Measurements from ENCODE around the gene SPEF1. TPM values are rescaled to one million over a fixed set of nuclear protein-coding genes. Genes with fewer than 3 reads are reported as not detected.

SPEF1 gene
- total and polyA plus RNA-seq, 5 experiments from 2014 or later: 0.33 TPM; not detected in 4

DNA sequence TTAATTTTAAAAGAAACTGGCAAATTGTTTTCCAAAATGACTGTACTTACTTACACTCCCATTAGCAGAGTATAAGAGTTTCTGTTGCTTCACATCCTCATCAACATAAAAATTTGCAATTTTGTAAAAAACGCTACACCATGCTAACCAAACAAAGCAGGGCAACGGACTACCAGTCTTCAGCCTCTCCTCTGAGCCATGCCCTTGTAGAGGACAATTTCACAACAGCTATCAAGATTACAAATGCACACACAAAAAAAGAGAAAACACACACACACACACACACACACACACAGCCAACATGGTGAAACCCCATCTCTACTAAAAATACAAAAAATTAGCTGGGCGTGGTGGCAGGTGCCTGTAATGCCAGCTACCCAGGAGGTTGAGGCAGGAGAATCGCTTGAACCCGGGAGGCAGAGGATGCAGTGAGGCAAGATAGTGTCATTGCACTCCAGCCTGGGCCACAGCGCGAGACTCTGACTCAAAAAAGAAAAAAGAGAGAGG, 9.6 kb downstream of the SPEF1 start:
- Mint-ChIP-seq H3K4me3 (no peak overlapping the region), H3K27me3 (peaks cover 0 to 3% (median 0%) of the 10 kb centered on the region in 5 donors), H3K4me1 (peaks cover 9 to 21% (median 14%) of the 10 kb centered on the region in 4 donors), H3K36me3 (no peaks in the 10 kb centered on the region), H3K9me3 (no peaks in the 10 kb centered on the region), H3K27ac (no peak overlapping the region)
- POLR2A ChIA-PET: interaction anchor here (0.7 kb wide), 2 partner anchors 47 to 677 kb away, joined by 3 read pairs; no protein-coding TSS in a partner anchor
- no peak for DNase-seq
- ATAC-seq: no peak

DNA sequence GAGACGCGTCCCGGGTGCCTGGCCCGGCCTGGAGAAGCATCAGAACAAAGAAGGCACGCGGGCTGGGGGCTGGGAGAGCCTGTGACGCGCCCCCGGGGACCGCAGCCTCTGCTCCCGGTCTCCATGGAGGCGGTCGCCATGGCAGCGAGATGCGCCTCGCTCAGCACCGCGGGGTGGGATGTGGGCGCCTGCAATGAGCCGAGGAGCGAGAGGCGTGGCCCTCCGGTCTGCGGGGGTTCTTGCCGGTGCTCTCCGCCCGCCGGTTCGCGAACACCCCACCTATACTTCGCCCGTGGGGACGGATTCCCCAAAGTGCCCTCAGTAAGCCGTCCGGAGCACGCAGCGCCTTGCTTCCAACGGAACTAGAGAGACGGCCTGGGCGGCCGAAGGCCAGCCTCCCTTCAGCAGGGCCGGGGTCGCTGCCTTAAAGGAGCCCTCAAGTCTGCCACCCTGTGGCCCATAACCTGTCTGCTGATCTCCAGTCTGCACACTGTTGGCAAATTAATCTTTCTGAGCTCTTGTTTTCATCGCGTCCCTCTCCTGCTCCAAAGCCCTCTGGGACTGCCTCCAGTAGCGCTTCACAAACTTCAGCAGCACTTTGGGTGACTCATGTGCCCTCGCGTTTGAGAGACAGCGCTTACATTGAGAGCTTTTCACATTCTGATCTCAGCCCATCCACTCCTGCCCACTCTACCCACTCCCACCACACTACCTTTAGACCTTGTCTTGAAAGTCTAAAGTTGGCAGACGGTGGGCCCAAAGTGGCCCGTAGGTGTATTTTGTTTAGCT, 12.7 kb downstream of the SPEF1 start:
- H3K4me1 Mint-ChIP-seq: peaks cover 13 to 45% (median 35%) of the 10 kb centered on the region in 4 donors
- H3K4me3 Mint-ChIP-seq: peak overlapping the region; percentile 85 to 93 (median 90)
- ATAC-seq (peak; percentile 64 to 76), DNase-seq (peak; percentile 78 to 95 (median 90))
- peaks cover 0 to 3% (median 0%) of the 10 kb centered on the region in 5 donors for H3K27me3 Mint-ChIP-seq
- no peaks in the 10 kb centered on the region for H3K36me3 Mint-ChIP-seq
- H3K27ac Mint-ChIP-seq: peak overlapping the region; percentile 93 to 99 (median 98)
- H3K9me3 Mint-ChIP-seq: no peaks in the 10 kb centered on the region
- POLR2A ChIA-PET: interaction anchor here (0.7 to 2.7 kb wide), 17 partner anchors 10 to 1358 kb away, joined by 3 to 52 read pairs (median 5); partner anchors contain the start of genes AP5S1, CDS2, CENPB and PANK2

DNA sequence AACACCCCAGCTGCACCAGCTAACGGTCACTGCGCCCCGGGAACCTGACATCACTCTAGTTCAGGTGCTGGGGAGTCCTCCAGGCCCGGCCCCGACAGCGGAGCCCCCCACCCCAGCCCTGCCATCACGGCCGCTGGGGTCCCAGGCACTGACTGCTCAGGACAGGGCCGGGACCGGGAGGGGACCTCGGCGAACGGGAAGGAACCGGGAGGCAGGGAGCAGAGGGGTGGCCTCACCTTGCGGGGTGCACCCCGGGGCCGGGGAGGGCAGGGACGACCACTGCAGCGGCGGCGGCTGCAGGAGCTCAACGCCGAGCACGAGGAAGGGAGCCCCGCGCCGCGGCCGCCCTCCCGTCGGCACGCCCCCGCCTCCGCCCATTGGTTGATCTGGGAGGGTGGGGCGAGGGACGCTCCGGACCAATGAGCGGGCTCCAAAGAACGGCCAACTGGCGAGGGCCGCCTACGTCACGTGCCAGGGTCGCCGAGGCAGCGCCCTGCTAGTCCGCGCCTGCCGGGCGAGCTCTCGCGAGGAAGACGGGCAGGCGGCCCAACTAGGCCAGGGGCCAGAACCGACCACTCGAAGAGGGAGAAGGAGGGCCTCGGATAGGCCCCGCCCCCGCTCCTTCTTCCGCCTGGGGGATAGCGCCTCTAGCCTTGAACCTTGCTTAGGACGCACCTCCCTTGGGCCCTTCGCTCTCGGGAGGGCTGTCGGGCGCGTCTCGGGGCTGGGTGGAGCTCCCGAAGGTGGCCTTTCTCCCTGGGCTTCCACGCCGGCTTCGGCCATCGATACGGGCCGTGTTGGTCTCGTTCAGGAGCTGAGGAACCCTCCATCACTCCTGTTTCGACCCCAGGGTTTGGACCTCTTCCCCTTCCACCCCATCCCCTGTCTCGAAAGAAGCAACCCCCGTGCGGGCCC, 13.6 kb downstream of the SPEF1 start, which contains the start of gene ADISSP:
Gene ADISSP (minus strand): TSS at position 327 of the 915 bp plus-strand sequence. CDS start 7,653 bp downstream, outside the sequence.
- H3K4me3 Mint-ChIP-seq: peak within 1 kb of the TSS; percentile 85 to 93 (median 90)
- no peaks in the 10 kb centered on the region for H3K9me3 Mint-ChIP-seq
- POLR2A ChIA-PET: interaction anchor here (0.6 to 2.7 kb wide), 22 partner anchors 9 to 1359 kb away, joined by 3 to 52 read pairs (median 4); partner anchors contain the start of genes AP5S1, CDC25B, CDS2 and CENPB
- peaks cover 0 to 3% (median 0%) of the 10 kb centered on the region in 5 donors for H3K27me3 Mint-ChIP-seq
- no peaks in the 10 kb centered on the region for H3K36me3 Mint-ChIP-seq
- DNase-seq: peak; percentile 91 to 98 (median 95)
- peak within 1 kb of the TSS; percentile 93 to 99 (median 98) for H3K27ac Mint-ChIP-seq
- H3K4me1 Mint-ChIP-seq: peaks cover 13 to 45% (median 37%) of the 10 kb centered on the region in 4 donors
- peak; percentile 82 to 86 for ATAC-seq

DNA sequence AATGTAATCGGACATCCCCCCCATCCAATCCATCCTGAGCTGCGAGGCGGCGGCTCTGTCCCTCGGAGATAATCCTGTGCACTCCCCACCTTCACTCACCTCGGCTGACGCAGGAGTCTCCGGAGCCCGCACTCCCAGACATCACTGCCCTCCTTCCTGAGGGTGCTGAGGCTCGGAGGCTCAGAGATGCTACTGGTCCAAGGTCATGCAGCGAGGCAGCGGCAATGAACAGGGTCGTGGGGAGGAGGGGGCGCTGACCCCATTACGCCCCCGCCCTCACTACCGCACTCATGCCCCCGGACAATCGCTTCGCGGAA, 14.2 kb downstream of the SPEF1 start:
- POLR2A ChIA-PET: interaction anchor here (0.9 to 2.7 kb wide), 17 partner anchors 8 to 271 kb away, joined by 3 to 52 read pairs (median 5); partner anchors contain the start of genes AP5S1, CDC25B, CENPB and PANK2
- Mint-ChIP-seq H3K36me3 (peaks cover 0 to 2% (median 0%) of the 10 kb centered on the region in 3 donors), H3K4me1 (peaks cover 13 to 45% (median 38%) of the 10 kb centered on the region in 4 donors), H3K27ac (peak overlapping the region in 8 of 10 donors; percentile 40 to 90 (median 74)), H3K9me3 (no peaks in the 10 kb centered on the region), H3K4me3 (peak overlapping the region; percentile 83 to 93 (median 88)), H3K27me3 (no peaks in the 10 kb centered on the region)
- DNase-seq (peak in 1 of 10 donors; percentile 34), ATAC-seq (no peak)

DNA sequence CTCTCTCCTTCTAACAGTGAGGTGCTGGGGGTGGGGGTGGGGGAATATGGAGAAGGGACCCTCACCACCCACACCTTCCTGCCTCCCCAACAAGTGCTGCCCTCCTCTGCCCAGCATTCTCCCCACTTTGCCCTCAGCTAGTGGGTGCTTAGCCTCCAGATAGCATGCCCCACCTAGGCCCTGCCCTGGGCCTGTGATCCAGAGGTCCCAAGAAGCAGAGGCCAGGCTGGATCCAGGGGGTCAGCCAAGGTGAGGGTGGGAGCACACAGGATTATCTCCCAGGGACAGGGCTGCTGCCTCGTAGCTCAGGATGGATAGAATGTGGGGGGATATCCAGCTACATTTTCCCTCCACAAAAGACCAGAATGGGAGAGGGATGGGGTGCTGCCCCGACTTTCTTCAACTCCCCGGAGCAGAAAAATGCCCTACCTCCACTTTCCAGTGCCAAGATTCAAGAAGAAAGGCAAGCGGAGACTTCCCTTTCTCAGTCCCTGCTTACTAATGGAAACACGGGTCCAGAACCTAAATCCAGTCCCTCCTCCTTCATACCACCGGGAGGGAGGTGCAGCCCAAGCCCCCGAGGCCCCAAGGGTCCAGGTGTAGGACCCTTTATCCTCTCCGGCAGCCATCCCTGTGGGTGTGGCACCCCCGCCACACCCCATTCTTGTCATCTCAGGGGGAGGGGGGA, 14.7 kb downstream of the SPEF1 start:
- H3K4me1 Mint-ChIP-seq: peaks cover 13 to 45% (median 38%) of the 10 kb centered on the region in 4 donors
- H3K27me3 Mint-ChIP-seq: no peaks in the 10 kb centered on the region
- peaks cover 0 to 6% (median 0%) of the 10 kb centered on the region in 3 donors for H3K36me3 Mint-ChIP-seq
- no peak for ATAC-seq
- H3K4me3 Mint-ChIP-seq: peak overlapping the region; percentile 83 to 93 (median 88)
- DNase-seq: no peak
- H3K27ac Mint-ChIP-seq: peak overlapping the region in 6 of 10 donors; percentile 14 to 90 (median 74)
- POLR2A ChIA-PET: interaction anchor here (0.8 to 2.7 kb wide), 6 partner anchors 14 to 88 kb away, joined by 3 to 52 read pairs (median 18); partner anchors contain the start of genes AP5S1, CENPB and SPEF1
- H3K9me3 Mint-ChIP-seq: no peaks in the 10 kb centered on the region

DNA sequence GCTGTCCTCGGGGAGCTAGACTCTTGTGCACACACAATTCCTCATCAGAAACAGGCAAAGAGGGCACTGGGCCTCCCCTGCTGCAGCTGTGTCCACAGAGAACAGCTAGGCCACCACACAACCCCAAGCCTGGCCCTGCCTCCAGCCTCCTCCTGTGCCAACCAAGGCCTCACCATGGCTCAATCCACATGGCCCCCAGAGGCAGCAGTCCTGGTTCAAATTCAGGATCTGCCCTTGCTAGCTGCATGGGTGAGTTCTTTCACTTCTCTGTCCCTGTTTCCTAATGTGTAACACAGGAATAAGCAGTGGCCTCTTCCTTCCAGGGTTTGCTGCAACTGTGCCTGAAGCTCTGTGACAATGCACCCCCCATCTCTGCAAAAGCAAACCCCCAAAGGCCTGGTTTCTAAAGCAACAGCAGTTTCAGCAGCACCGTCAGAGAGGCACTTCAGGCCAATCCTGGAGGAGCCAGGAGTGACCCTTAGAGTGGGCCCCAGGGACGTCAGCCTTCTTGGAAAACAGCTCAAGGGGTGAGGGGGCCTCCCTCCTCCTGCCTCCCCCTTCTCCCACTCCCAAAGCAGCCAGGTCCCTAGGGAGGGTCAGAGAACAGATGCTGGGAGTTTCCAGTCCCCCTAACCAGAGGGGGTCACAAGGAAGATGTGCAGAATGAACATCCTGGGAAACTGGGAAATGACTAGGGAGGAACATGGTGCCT, 15.9 kb downstream of the SPEF1 start:
- Mint-ChIP-seq H3K27ac (peak overlapping the region in 3 of 10 donors; percentile 24 to 37 (median 30)), H3K4me3 (peak overlapping the region in 5 of 10 donors; percentile 15 to 92 (median 41)), H3K4me1 (peaks cover 16 to 45% (median 42%) of the 10 kb centered on the region in 4 donors), H3K27me3 (no peaks in the 10 kb centered on the region), H3K36me3 (peaks cover 0 to 10% (median 0%) of the 10 kb centered on the region in 3 donors), H3K9me3 (no peaks in the 10 kb centered on the region)
- ATAC-seq (no peak), DNase-seq (no peak)
- POLR2A ChIA-PET: interaction anchor here (0.8 kb wide), 2 partner anchors 15 to 322 kb away, joined by 5 to 6 read pairs; no protein-coding TSS in a partner anchor

DNA sequence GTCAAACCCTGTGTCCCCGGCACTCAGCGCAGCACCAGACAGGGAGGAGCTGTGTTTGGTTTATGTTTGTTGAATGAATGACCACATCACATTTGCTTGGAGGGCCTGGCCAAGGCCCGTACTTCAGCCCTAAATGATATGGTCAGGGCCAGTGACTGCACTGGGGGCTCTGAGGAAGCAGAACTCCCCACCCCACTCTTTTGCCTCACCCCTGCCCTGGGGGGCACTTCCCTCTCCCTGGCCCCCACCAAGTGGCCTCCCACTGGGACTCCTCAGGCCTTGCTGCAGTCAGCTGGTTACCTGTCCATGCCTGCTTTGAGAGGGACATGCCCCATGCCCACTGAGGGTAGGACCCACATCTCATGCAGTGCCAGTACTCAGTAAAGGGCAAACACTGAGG, 16.6 kb downstream of the SPEF1 start:
- Mint-ChIP-seq H3K36me3 (peaks cover 0 to 13% (median 0%) of the 10 kb centered on the region in 3 donors), H3K27ac (no peak overlapping the region), H3K4me3 (peak overlapping the region in 1 of 10 donors; percentile 15), H3K27me3 (no peaks in the 10 kb centered on the region), H3K9me3 (no peaks in the 10 kb centered on the region), H3K4me1 (peaks cover 20 to 45% (median 44%) of the 10 kb centered on the region in 4 donors)
- no peak for DNase-seq
- POLR2A ChIA-PET: interaction anchor here (1.1 kb wide), 1 partner anchor 20 kb away, joined by 3 read pairs; no protein-coding TSS in a partner anchor
- ATAC-seq: no peak

DNA sequence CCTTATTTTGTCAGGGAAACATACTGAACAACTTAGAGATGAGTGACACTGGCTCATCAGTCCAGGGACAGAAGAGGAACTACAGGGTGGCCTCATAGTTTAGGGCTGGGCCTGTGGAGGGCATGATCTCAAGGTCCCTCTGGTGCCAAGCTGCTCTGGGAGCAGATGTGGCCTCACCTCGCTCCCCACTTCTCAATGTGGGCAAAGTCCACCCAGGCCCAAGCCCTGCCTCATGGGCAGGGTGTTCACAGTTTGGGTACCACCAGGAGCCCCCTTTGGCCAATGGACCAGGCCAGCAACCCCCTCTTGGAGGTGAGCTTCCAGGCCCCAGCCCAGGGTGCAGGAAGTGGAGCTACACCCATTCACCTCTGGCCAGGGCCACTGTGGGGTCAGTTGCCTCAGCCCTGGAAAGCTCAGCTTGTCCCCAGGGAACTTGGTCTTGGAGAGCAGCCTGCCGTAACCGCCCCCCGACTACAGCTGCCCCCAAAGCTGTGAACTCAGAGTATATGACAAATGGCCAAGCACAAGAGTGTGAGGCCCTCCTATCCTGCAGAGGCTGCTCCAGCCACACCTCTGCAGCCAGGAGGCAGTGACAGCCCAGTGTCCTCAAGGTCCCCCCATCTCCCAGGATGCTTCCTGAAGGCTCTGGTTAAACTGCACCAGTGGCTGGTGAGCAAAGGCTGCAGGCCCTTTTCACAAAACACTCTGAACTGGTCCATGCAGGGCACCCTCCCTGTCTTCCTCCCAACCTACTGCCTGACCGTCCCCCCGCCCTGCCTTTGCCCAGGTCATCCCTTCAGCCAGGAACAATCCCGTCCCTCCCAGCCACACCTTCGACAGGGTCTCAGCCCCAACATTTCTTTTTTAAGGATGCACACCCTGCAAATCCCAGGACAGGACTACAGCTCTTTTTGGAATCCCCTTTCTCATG, 17.3 kb downstream of the SPEF1 start:
- DNase-seq (no peak), ATAC-seq (no peak)
- peaks cover 19 to 44% (median 41%) of the 10 kb centered on the region in 4 donors for H3K4me1 Mint-ChIP-seq
- peaks cover 0 to 13% (median 0%) of the 10 kb centered on the region in 3 donors for H3K36me3 Mint-ChIP-seq
- peak overlapping the region in 1 of 10 donors; percentile 15 for H3K4me3 Mint-ChIP-seq
- H3K27ac Mint-ChIP-seq: peak overlapping the region in 2 of 10 donors; percentile 32 to 56
- no peaks in the 10 kb centered on the region for H3K27me3 Mint-ChIP-seq
- no peaks in the 10 kb centered on the region for H3K9me3 Mint-ChIP-seq
- POLR2A ChIA-PET: interaction anchor here (0.7 to 1.1 kb wide), 3 partner anchors 11 to 21 kb away, joined by 3 read pairs; no protein-coding TSS in a partner anchor

DNA sequence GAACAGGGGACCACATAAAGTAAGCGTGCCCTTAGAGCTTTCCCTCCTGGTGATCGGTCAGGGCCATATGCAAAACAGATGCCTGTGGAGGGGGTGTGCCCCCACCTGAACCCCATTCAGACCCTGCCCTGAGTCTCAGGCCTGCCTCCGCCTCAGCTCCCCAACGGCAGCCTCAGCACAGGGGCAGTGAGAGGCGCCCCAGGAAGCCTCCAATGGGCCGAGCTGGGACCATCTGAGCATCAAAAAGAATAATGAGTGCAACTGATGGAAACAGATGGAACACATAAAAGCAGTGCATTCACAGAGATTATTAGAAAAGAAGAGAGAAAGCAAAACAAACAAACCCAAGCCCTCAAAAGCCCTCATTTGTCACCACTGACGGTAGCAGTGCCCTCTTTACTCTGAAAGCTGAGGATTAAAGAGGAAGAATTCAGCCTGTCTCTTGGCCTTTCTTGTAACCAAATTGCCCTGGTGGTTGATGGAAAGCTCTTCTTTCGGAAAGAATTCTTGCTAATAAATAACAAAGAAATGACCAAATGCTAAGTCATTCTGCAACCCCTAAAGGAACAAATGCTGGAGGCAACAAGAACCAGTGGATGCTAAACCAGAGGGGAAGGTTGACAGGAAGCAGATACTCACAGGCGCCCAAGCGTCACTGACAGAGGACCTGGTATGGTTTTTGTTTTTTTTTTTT, 20.4 kb downstream of the SPEF1 start:
- H3K4me1 Mint-ChIP-seq: peaks cover 11 to 26% (median 18%) of the 10 kb centered on the region in 4 donors
- ATAC-seq: no peak
- no peaks in the 10 kb centered on the region for H3K27me3 Mint-ChIP-seq
- no peak for DNase-seq
- H3K36me3 Mint-ChIP-seq: peaks cover 0 to 28% (median 0%) of the 10 kb centered on the region in 3 donors
- H3K9me3 Mint-ChIP-seq: no peaks in the 10 kb centered on the region
- peak overlapping the region in 1 of 10 donors; percentile 5 for H3K27ac Mint-ChIP-seq
- POLR2A ChIA-PET: interaction anchor here (1.6 kb wide), 1 partner anchor 26 kb away, joined by 4 read pairs; the partner anchor contains the start of gene CENPB
- H3K4me3 Mint-ChIP-seq: no peak overlapping the region

All from naive thymus-derived CD8-positive, alpha-beta T cell (primary cell).